Epithelial cell of prostate (primary cell): ENCODE data around the gene SNX30.

Experiments
- DNase-seq: peaks from one replicate; pipeline ENCODE4 v3.0.0-alpha.2; 2011; ENCODE audit warnings: low read depth, low spot score
- H3K27ac ChIP-seq: fragments of 450-650 bp; 2 replicates; pipeline ENCODE4 v1.5.1; 2017; ENCODE audit warnings: mild to moderate bottlenecking

The SNX30 gene

GRCh38 chr9:112777914-112778313 lies 27.4 kb downstream of the SNX30 start:
- no peak for DNase-seq

GRCh38 chr9:112780450-112781036 lies 30.0 kb downstream of the SNX30 start:
- DNase-seq: no peak
- H3K27ac ChIP-seq: no peak overlapping the region

More at GRCh38 chr9:112777914-112778313, 27.4 kb downstream of the SNX30 start:
- H3K27ac ChIP-seq: no peak overlapping the region

GRCh38 chr9:112782218-112782617 lies 31.7 kb downstream of the SNX30 start:
- H3K27ac ChIP-seq: no peak overlapping the region
- DNase-seq: no peak

- H3K27ac ChIP-seq: no peak overlapping the region
- no peak for DNase-seq
These were observed 33.0 kb downstream of the SNX30 start for GRCh38 chr9:112783551-112783954.

GRCh38 chr9:112784020-112784785 lies 33.6 kb downstream of the SNX30 start:
- no peak overlapping the region for H3K27ac ChIP-seq
- no peak for DNase-seq

- H3K27ac ChIP-seq: no peak overlapping the region
- no peak for DNase-seq
These were observed 35.4 kb downstream of the SNX30 start for GRCh38 chr9:112785986-112786385.

GRCh38 chr9:112786829-112787520 lies 36.4 kb downstream of the SNX30 start:
- H3K27ac ChIP-seq: no peak overlapping the region
- DNase-seq: no peak

GRCh38 chr9:112787978-112788377 lies 37.4 kb downstream of the SNX30 start:
- no peak for DNase-seq
- H3K27ac ChIP-seq: no peak overlapping the region

- DNase-seq: no peak
- no peak overlapping the region for H3K27ac ChIP-seq
These were observed 38.9 kb downstream of the SNX30 start for GRCh38 chr9:112789473-112789872.

- DNase-seq: no peak
These were observed 39.6 kb downstream of the SNX30 start for GRCh38 chr9:112789891-112790774.

GRCh38 chr9:112792670-112793069 lies 42.1 kb downstream of the SNX30 start:
- H3K27ac ChIP-seq: no peak overlapping the region
- no peak for DNase-seq

More at GRCh38 chr9:112789891-112790774, 39.6 kb downstream of the SNX30 start:
- no peak overlapping the region for H3K27ac ChIP-seq

- H3K27ac ChIP-seq: no peak overlapping the region
- DNase-seq: no peak
These were observed 42.8 kb downstream of the SNX30 start for GRCh38 chr9:112793213-112793810.

GRCh38 chr9:112794731-112795130 lies 44.2 kb downstream of the SNX30 start:
- H3K27ac ChIP-seq: no peak overlapping the region
- DNase-seq: no peak

- no peak for DNase-seq
- no peak overlapping the region for H3K27ac ChIP-seq
These were observed 45.4 kb downstream of the SNX30 start for GRCh38 chr9:112795921-112796320.

GRCh38 chr9:112796485-112796884 lies 45.9 kb downstream of the SNX30 start:
- DNase-seq: no peak
- H3K27ac ChIP-seq: no peak overlapping the region

GRCh38 chr9:112809351-112809848 lies 58.8 kb downstream of the SNX30 start:
- no peak for DNase-seq
- no peak overlapping the region for H3K27ac ChIP-seq

GRCh38 chr9:112809906-112810305 lies 59.3 kb downstream of the SNX30 start:
- no peak overlapping the region for H3K27ac ChIP-seq
- DNase-seq: no peak

- no peak overlapping the region for H3K27ac ChIP-seq
- DNase-seq: no peak
These were observed 60.3 kb downstream of the SNX30 start for GRCh38 chr9:112810696-112811490.

- no peak overlapping the region for H3K27ac ChIP-seq
- DNase-seq: no peak
These were observed 61.0 kb downstream of the SNX30 start for GRCh38 chr9:112811518-112811917.
